ENCODE measurements around the gene CFAP68. TPM values are rescaled to one million over a fixed set of nuclear protein-coding genes. Genes with fewer than 3 reads are reported as not detected.

The CFAP68 gene
- total RNA-seq, 1 donor from 2014 or later, result 29.5 TPM

- no peak overlapping the region for H3K4me3 ChIP-seq (ENCODE audit: low read depth, low read length)
- no peak for DNase-seq (ENCODE audit: low read depth)
- TF ChIP-seq CTCF (conservative IDR thresholded peaks at IDR 0.05; ENCODE audit: low read depth, low read length), result no peak
These were observed 41.9 kb upstream of the CFAP68 start for GRCh38 chr11:111837366-111837891.

- no peak for TF ChIP-seq CTCF (conservative IDR thresholded peaks at IDR 0.05; ENCODE audit: low read depth, low read length)
- H3K4me3 ChIP-seq (ENCODE audit: low read depth, low read length), result no peak overlapping the region
- no peak for DNase-seq (ENCODE audit: low read depth)
These were observed 41.3 kb upstream of the CFAP68 start for GRCh38 chr11:111838054-111838453.

- no peak for TF ChIP-seq CTCF (conservative IDR thresholded peaks at IDR 0.05; ENCODE audit: low read depth, low read length)
- H3K4me3 ChIP-seq (ENCODE audit: low read depth, low read length), result no peak overlapping the region
These were observed 39.2 kb upstream of the CFAP68 start for GRCh38 chr11:111840143-111840542.

GRCh38 chr11:111841370-111842053 lies 37.8 kb upstream of the CFAP68 start:
- TF ChIP-seq CTCF (conservative IDR thresholded peaks at IDR 0.05; ENCODE audit: low read depth, low read length), result peak; percentile 92
- DNase-seq (ENCODE audit: low read depth), result no peak
- H3K4me3 ChIP-seq (ENCODE audit: low read depth, low read length), result no peak overlapping the region

More at GRCh38 chr11:111840143-111840542, 39.2 kb upstream of the CFAP68 start:
- no peak for DNase-seq (ENCODE audit: low read depth)

- no peak overlapping the region for H3K4me3 ChIP-seq (ENCODE audit: low read depth, low read length)
- DNase-seq (ENCODE audit: low read depth), result no peak
- TF ChIP-seq CTCF (conservative IDR thresholded peaks at IDR 0.05; ENCODE audit: low read depth, low read length), result no peak
These were observed 35.7 kb upstream of the CFAP68 start for GRCh38 chr11:111843661-111844060.

- no peak for DNase-seq (ENCODE audit: low read depth)
- no peak overlapping the region for H3K4me3 ChIP-seq (ENCODE audit: low read depth, low read length)
- no peak for TF ChIP-seq CTCF (conservative IDR thresholded peaks at IDR 0.05; ENCODE audit: low read depth, low read length)
These were observed 33.9 kb upstream of the CFAP68 start for GRCh38 chr11:111845276-111846028.

Data from epithelial cell of proximal tubule (primary cell).